ENCODE results near the gene ARFGAP1.

The ARFGAP1 gene

GRCh38 chr20:63307538-63308217, 35.1 kb downstream of the ARFGAP1 start:
- peaks cover 10 to 35% (median 25%) of the 10 kb centered on the region in 11 experiments; a peak in 18 of 22 replicates for H3K27me3 ChIP-seq
- no peak overlapping the region for H3K4me2 ChIP-seq
- no peak overlapping the region for H3K4me3 ChIP-seq
- no peak overlapping the region for H3K27ac ChIP-seq
- no peak overlapping the region for H3K9ac ChIP-seq
- peaks cover 0 to 2% (median 1%) of the 10 kb centered on the region in 11 experiments; a peak in 4 of 22 replicates for H3K9me3 ChIP-seq (replicated peaks in 1 of 11)
- H4K20me1 ChIP-seq = peaks cover 0 to 49% (median 0%) of the 10 kb centered on the region in 11 experiments; a peak in 10 of 22 replicates
- no peaks in the 10 kb centered on the region for H3K36me3 ChIP-seq
- no peak for TF ChIP-seq Cebpa-rat (IDR thresholded peaks at IDR 0.05)
- peaks cover 6 to 39% (median 19%) of the 10 kb centered on the region in 10 experiments; a peak in 17 of 20 replicates for H3K4me1 ChIP-seq

GRCh38 chr20:63308218-63308911, 35.8 kb downstream of the ARFGAP1 start:
- Histone ChIP-seq H3K27ac (no peak overlapping the region), H3K4me3 (no peak overlapping the region), H3K4me2 (no peak overlapping the region), H3K36me3 (no peaks in the 10 kb centered on the region), H3K27me3 (peaks cover 10 to 35% (median 25%) of the 10 kb centered on the region in 11 experiments; a peak in 18 of 22 replicates), H4K20me1 (peaks cover 0 to 49% (median 0%) of the 10 kb centered on the region in 11 experiments; a peak in 10 of 22 replicates), H3K9me3 (replicated peaks in 1 of 11) (no peaks in the 10 kb centered on the region), H3K4me1 (peaks cover 6 to 45% (median 25%) of the 10 kb centered on the region in 10 experiments; a peak in 17 of 20 replicates), H3K9ac (no peak overlapping the region)
- no peak for TF ChIP-seq Cebpa-rat (IDR thresholded peaks at IDR 0.05)

DNA sequence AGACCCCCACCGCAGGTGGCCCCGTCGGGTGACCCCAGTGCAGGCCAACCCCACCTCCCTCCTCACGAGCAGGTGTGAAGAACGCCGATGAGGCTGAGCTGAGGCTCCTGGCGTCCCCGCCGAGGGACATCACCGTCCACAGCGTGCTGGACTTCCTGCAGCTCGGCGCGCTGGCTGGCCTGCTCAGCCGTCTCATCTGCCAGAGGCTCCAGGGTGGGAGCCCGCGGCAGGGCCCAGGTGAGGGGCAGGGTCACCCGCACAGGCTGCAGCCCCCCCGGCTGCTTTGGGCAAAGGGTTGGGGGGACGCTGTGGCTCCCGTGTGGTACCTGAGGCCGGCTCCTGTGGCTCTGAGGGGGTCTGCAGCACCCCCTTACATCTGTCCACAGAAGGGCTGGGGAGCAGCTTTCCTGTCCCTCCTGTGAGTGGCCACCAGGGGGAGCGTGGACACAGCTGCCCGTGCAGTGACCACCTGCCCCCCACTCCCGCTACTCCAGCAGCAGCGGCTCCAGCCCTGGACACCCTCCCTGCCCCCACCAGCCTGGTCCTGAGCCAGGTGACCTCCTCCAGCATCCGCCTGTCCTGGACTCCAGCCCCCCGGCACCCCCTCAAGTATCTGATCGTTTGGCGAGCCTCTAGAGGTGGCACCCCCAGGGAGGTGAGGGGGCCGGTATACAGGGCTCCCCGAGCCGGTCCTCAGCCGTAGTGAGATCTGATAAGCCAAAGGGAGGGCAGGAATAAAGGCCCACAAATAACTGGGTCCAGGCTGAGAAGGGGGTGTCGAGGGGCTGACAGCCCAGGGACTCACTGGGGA, 36.9 kb downstream of the ARFGAP1 start:
- Histone ChIP-seq H3K27me3 (peaks cover 10 to 35% (median 25%) of the 10 kb centered on the region in 11 experiments; a peak in 18 of 22 replicates), H4K20me1 (peaks cover 0 to 49% (median 0%) of the 10 kb centered on the region in 11 experiments; a peak in 10 of 22 replicates)

DNA sequence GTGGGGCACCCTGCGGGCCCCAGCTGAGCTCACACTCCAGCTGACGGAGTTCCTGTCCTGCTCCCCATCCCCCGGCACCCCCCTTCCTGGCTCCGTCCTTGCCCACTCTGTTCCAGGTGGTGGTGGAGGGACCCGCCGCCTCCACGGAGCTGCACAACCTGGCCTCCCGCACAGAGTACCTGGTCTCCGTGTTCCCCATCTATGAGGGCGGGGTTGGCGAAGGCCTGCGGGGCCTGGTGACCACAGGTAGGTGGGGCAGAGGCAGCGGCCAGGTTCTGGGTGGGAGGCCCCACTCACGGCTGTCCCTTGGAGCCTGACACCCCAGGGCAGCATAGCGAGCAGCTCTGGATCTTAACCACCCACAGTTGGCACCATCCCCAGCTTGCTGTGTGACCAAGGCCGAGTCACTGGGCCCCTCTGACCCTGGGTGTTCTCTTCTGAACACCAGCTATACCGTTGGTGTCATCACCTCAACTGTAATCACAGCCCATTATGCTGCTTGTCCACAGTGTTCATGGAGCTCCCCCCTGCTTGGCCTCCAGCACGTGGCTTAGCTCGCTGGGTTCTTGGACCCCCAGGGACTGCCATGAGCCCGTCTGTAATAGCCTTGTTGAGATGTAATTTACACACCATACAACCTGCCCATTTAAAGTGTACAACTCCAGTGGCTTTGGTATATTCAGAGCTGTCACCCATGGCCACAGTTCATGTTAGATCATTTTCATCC, 37.8 kb downstream of the ARFGAP1 start:
- Histone ChIP-seq H3K4me3 (no peak overlapping the region), H3K4me2 (peak overlapping the region in 5 of 11 experiments; percentile 11 to 61 (median 29); a peak in 7 of 22 replicates), H3K9me3 (replicated peaks in 1 of 11) (no peaks in the 10 kb centered on the region), H3K27me3 (peaks cover 5 to 30% (median 20%) of the 10 kb centered on the region in 11 experiments; a peak in 18 of 22 replicates), H3K36me3 (no peaks in the 10 kb centered on the region), H4K20me1 (peaks cover 0 to 41% (median 0%) of the 10 kb centered on the region in 11 experiments; a peak in 9 of 22 replicates), H3K9ac (no peak overlapping the region), H3K27ac (no peak overlapping the region), H3K4me1 (peaks cover 6 to 53% (median 29%) of the 10 kb centered on the region in 10 experiments; a peak in 17 of 20 replicates)
- TF ChIP-seq Cebpa-rat (IDR thresholded peaks at IDR 0.05) = no peak

More for the DNA sequence above, 36.9 kb downstream of the ARFGAP1 start:
- Histone ChIP-seq H3K4me2 (peak overlapping the region in 1 of 11 experiments; percentile 29; a peak in 1 of 22 replicates), H3K27ac (no peak overlapping the region), H3K4me3 (no peak overlapping the region), H3K4me1 (peaks cover 6 to 53% (median 29%) of the 10 kb centered on the region in 10 experiments; a peak in 17 of 20 replicates), H3K9me3 (replicated peaks in 1 of 11) (no peaks in the 10 kb centered on the region), H3K36me3 (no peaks in the 10 kb centered on the region), H3K9ac (no peak overlapping the region)
- TF ChIP-seq Cebpa-rat (IDR thresholded peaks at IDR 0.05) = no peak

GRCh38 chr20:63311186-63311832, 38.7 kb downstream of the ARFGAP1 start:
- H3K4me3 ChIP-seq = no peak overlapping the region
- H3K4me1 ChIP-seq = peaks cover 3 to 53% (median 29%) of the 10 kb centered on the region in 10 experiments; a peak in 17 of 20 replicates
- no peaks in the 10 kb centered on the region for H3K36me3 ChIP-seq
- no peak overlapping the region for H3K27ac ChIP-seq
- TF ChIP-seq Cebpa-rat (IDR thresholded peaks at IDR 0.05) = no peak
- H3K9ac ChIP-seq = no peak overlapping the region
- H3K27me3 ChIP-seq = peaks cover 3 to 24% (median 13%) of the 10 kb centered on the region in 11 experiments; a peak in 15 of 22 replicates
- H4K20me1 ChIP-seq = peaks cover 0 to 38% (median 0%) of the 10 kb centered on the region in 11 experiments; a peak in 9 of 22 replicates
- H3K9me3 ChIP-seq (replicated peaks in 1 of 11) = no peaks in the 10 kb centered on the region
- H3K4me2 ChIP-seq = peak overlapping the region in 7 of 11 experiments; percentile 36 to 62 (median 57); a peak in 12 of 22 replicates

- no peak for TF ChIP-seq Cebpa-rat (IDR thresholded peaks at IDR 0.05)
- Histone ChIP-seq H3K4me2 (peak overlapping the region in 8 of 11 experiments; percentile 36 to 62 (median 55); a peak in 13 of 22 replicates), H3K9ac (0 out of 22 replicates have a peak overlapping the region, but pooled peaks of 1 of the 11 experiments have one; percentile 17), H4K20me1 (peaks cover 0 to 33% (median 0%) of the 10 kb centered on the region in 11 experiments; a peak in 9 of 22 replicates), H3K4me1 (peaks cover 0 to 48% (median 27%) of the 10 kb centered on the region in 10 experiments; a peak in 15 of 20 replicates), H3K27ac (no peak overlapping the region), H3K9me3 (replicated peaks in 1 of 11) (no peaks in the 10 kb centered on the region), H3K4me3 (no peak overlapping the region), H3K27me3 (peaks cover under 1 to 18% (median 7%) of the 10 kb centered on the region in 11 experiments; a peak in 15 of 22 replicates), H3K36me3 (no peaks in the 10 kb centered on the region)
These were observed 39.2 kb downstream of the ARFGAP1 start for GRCh38 chr20:63311833-63312243.

- no peak overlapping the region for H3K4me3 ChIP-seq
- H4K20me1 ChIP-seq = peaks cover 0 to 28% (median 0%) of the 10 kb centered on the region in 11 experiments; a peak in 9 of 22 replicates
- no peak overlapping the region for H3K27ac ChIP-seq
- H3K27me3 ChIP-seq = peaks cover 0 to 14% (median 4%) of the 10 kb centered on the region in 11 experiments; a peak in 7 of 22 replicates
- no peaks in the 10 kb centered on the region for H3K9me3 ChIP-seq (replicated peaks in 1 of 11)
- H3K9ac ChIP-seq = 0 out of 22 replicates have a peak overlapping the region, but pooled peaks of 1 of the 11 experiments have one; percentile 17
- TF ChIP-seq Cebpa-rat (IDR thresholded peaks at IDR 0.05) = no peak
- peaks cover 0 to 44% (median 24%) of the 10 kb centered on the region in 10 experiments; a peak in 15 of 20 replicates for H3K4me1 ChIP-seq
- no peaks in the 10 kb centered on the region for H3K36me3 ChIP-seq
- H3K4me2 ChIP-seq = peak overlapping the region in 8 of 11 experiments; percentile 36 to 62 (median 55); a peak in 14 of 22 replicates
These were observed 39.7 kb downstream of the ARFGAP1 start for GRCh38 chr20:63312273-63312672.
